K562 (cell line): ENCODE data around the gene DAAM1. TPM values are rescaled to one million over a fixed set of nuclear protein-coding genes. Genes with fewer than 3 reads are reported as not detected.

Experiments
- ATAC-seq: fragments of 200-7000 bp; cut with Tn5 transposase; 3 replicates; pipeline ENCODE4 v1.9.1; 2020; ENCODE audit warnings: moderate library complexity
- BruUV-seq: library from RNA; stranded (reverse); fragments of 400-500 nt; replicated peaks from 2 replicates; lab custom pipeline; 2021; lab: Mats Ljungman, UMichigan
- CTCF ChIA-PET: fragments of 300-600 bp; formaldehyde crosslinking; extraction: SDS; loops from one replicate; lab custom pipeline; 2021; ENCODE audit warnings: low intra/inter-chr PET ratio; lab: Yijun Ruan, JAX
- POLR2A ChIA-PET: fragments of 300-600, 350-650 bp; sonication (Branson Sonifier 250); formaldehyde crosslinking; extraction: SDS; loops from one replicate; lab custom pipeline; 2021; ENCODE audit warnings: antibody characterized with exemption, inconsistent platforms; lab: Yijun Ruan, JAX
- DNase-seq, 4 experiments: peaks; one replicate each; pipeline versions ENCODE4 v3.0.0 to v3.0.0-alpha.2; 2011 to 2018; ENCODE audit warnings: low spot score in 3 of 4, mixed read lengths in 3 of 4; ENCODE audit errors: extremely low read depth in 1 of 4
- FAIRE-seq: peaks from 2 replicates; lab custom pipeline; 2011; peaks lifted over from hg19 to GRCh38; lab: Jason Lieb, UNC
- H2AFZ ChIP-seq: 2 replicates; pipeline ENCODE4 v1.6.0; 2011; ENCODE audit warnings: low read depth, low read length, control low read depth, inconsistent platforms
- H3K27ac ChIP-seq: fragments of 200-600 bp; 3 replicates; pipeline ENCODE4 v1.8.0; 2011; ENCODE audit warnings: low read depth, mild to moderate bottlenecking, control low read depth, inconsistent platforms, low read length, moderate library complexity, mixed read lengths; ENCODE audit errors: extremely low read depth
- H3K27me3 ChIP-seq, 2 experiments: fragments of 300-600 bp in 1 of 2; 2 replicates in 1 of 2; 3 replicates in 1 of 2; pipeline versions ENCODE4 v1.6.0 to v1.8.0; 2011; ENCODE audit warnings: inconsistent platforms in 2 of 2, low read length in 2 of 2, mild to moderate bottlenecking in 1 of 2, mixed read lengths in 1 of 2, moderate library complexity in 1 of 2; ENCODE audit not compliant: control insufficient read depth in 2 of 2, insufficient read depth in 2 of 2
- H3K36me3 ChIP-seq: fragments of 300-600 bp; 3 replicates; pipeline ENCODE4 v1.8.0; 2011; ENCODE audit warnings: mild to moderate bottlenecking, low read length, inconsistent platforms; ENCODE audit not compliant: control insufficient read depth, insufficient read depth
- H3K4me1 ChIP-seq, 2 experiments: fragments of 200-600 bp in 1 of 2; replicated peaks in 1 of 2; 2 replicates in 1 of 2; 3 replicates in 1 of 2; pipeline versions ENCODE4 v1.5.1 to v1.8.0; 2011; ENCODE audit warnings: inconsistent platforms in 2 of 2, low read length in 2 of 2, mild to moderate bottlenecking in 1 of 2, mixed read lengths in 1 of 2, moderate library complexity in 1 of 2; ENCODE audit not compliant: control insufficient read depth in 2 of 2, insufficient read depth in 2 of 2
- H3K4me2 ChIP-seq: 2 replicates; pipeline ENCODE4 v1.6.1; 2011; ENCODE audit warnings: low read length, control low read depth, inconsistent platforms, mixed read lengths; ENCODE audit not compliant: insufficient read depth
- H3K4me3 ChIP-seq: fragments of 200-600 bp; sonication (generic), shearing (Covaris generic); 2 replicates; pipeline ENCODE4 v1.5.1; 2016; ENCODE audit warnings: control low read depth, inconsistent platforms
- H3K79me2 ChIP-seq: fragments of 200-600 bp; 3 replicates; pipeline ENCODE4 v1.8.0; 2011; ENCODE audit warnings: low read length, inconsistent platforms; ENCODE audit not compliant: control insufficient read depth, insufficient read depth
- H3K9ac ChIP-seq, 2 experiments: 2 replicates each; pipeline versions ENCODE4 v1.6.0 to v1.6.1; 2011; ENCODE audit warnings: low read depth in 2 of 2, low read length in 2 of 2, control low read depth in 1 of 2, inconsistent platforms in 1 of 2, mild to moderate bottlenecking in 1 of 2, mixed read lengths in 1 of 2; ENCODE audit not compliant: insufficient read depth in 1 of 2
- H3K9me1 ChIP-seq: one replicate; pipeline ENCODE4 v1.6.0; 2011; ENCODE audit warnings: inconsistent platforms, mild to moderate bottlenecking, low read length, moderate library complexity; ENCODE audit not compliant: control insufficient read depth, insufficient read depth
- H3K9me3 ChIP-seq: replicated peaks from 2 replicates; pipeline ENCODE4 v1.5.1; 2011; ENCODE audit warnings: low read depth, low read length, inconsistent platforms; ENCODE audit not compliant: control insufficient read depth, insufficient read depth
- H4K20me1 ChIP-seq: replicated peaks from 2 replicates; pipeline ENCODE4 v1.6.1; 2011; ENCODE audit warnings: low read length, inconsistent platforms, mixed read lengths; ENCODE audit not compliant: control insufficient read depth, insufficient read depth
- ELK1 ChIP-seq: sonication (generic); formaldehyde crosslinking; IDR thresholded peaks from 2 replicates; pipeline ENCODE4 v1.8.1; 2022; ENCODE audit warnings: missing genetic modification reagents
- FOXK2 ChIP-seq, 2 experiments: fragments of 450-650 bp; IDR thresholded peaks in 1 of 2; conservative IDR thresholded peaks in 1 of 2; 2 replicates each; pipeline ENCODE4 v1.6.1; 2016; ENCODE audit warnings: low read depth in 2 of 2, mild to moderate bottlenecking in 1 of 2
- ZBTB49 ChIP-seq: sonication (generic); formaldehyde crosslinking; IDR thresholded peaks from 2 replicates; pipeline ENCODE4 v1.8.0; 2022; ENCODE audit warnings: missing genetic modification reagents, mild to moderate bottlenecking, borderline replicate concordance
- WGBS: fragments of 100-300 bp; shearing (Covaris generic); methylation state at CpG from one replicate; pipeline ENCODE4 v1.1.6; 2016; ENCODE audit warnings: low coverage, mixed read lengths; ENCODE audit not compliant: insufficient coverage; ENCODE audit errors: missing lambda C conversion rate; 5-methylcytosine and 5-hydroxymethylcytosine counted together
- in situ Hi-C: fragments of 300-500 bp; cut with MboI; formaldehyde crosslinking; loops from 4 replicates; pipeline ENCODE4 v1.15.0; 2018; ENCODE audit warnings: inconsistent platforms, mixed read lengths
- intact Hi-C: fragments of 100-400 bp; cut with micrococcal nuclease; formaldehyde crosslinking; loops from 2 replicates; pipeline ENCODE4 v1.14.2; 2022
- polyA plus RNA-seq, 8 experiments: library from polyadenylated mRNA; depleted of rRNA in 4 of 8; stranded (reverse) in 5 of 8; unstranded in 3 of 8; fragments of >200 nt; fragmentation: Nextera tagmentation in 2 of 8; fragmentation: Illumina TruSeq in 1 of 8; extraction: Ambion mirVana in 2 of 8; extraction: Trizol in 1 of 8; gene quantifications; 2 replicates each; pipeline versions ENCODE4 v1.2.1 to v1.2.3, GENCODE V29; 2011 to 2014; ENCODE audit warnings: inconsistent platforms in 1 of 8, missing spikeins in 1 of 8
- total RNA-seq, 7 experiments: library from RNA; depleted of rRNA in 6 of 7; stranded (reverse); fragments of >200 nt in 6 of 7; fragmentation: Illumina TruSeq in 2 of 7; extraction: Trizol in 2 of 7; gene quantifications; 2 replicates each; pipeline versions ENCODE4 v1.2.1 to v1.2.3, GENCODE V29; 2011 to 2021; ENCODE audit warnings: low replicate concordance in 1 of 7

DAAM1 gene
- total and polyA plus RNA-seq, 9 of the 15 experiments (the other 6 are each of a cell fraction or from before 2014, with no cell fraction given) = 3.6 to 11.6 (median 6.7) TPM

- ATAC-seq = no peak
- Histone ChIP-seq H3K36me3 (no peaks in the 10 kb centered on the region), H3K4me3 (no peak overlapping the region), H3K9ac (no peak overlapping the region), H3K4me2 (no peak overlapping the region), H3K27ac (no peak overlapping the region), H4K20me1 (no peaks in the 10 kb centered on the region), H3K9me3 (no peaks in the 10 kb centered on the region), H3K79me2 (no peaks in the 10 kb centered on the region), H3K9me1 (no peaks in the 10 kb centered on the region), H2AFZ (no peak overlapping the region), H3K27me3 (no peaks in the 10 kb centered on the region), H3K4me1 (no peaks in the 10 kb centered on the region)
- intact Hi-C loops = no loop called here
- in situ Hi-C loops = no loop called here
- no peak for FAIRE-seq
- POLR2A ChIA-PET = interaction anchor here (1.3 kb wide), 1 partner anchor 17 kb away, joined by 4 read pairs; no protein-coding TSS in a partner anchor
- WGBS = 83% methylated on average over 3 of the region's 3 CpGs
- TF ChIP-seq ELK1 (CRISPR knock-in tag) = no peak
- no peak for TF ChIP-seq ZBTB49 (CRISPR knock-in tag)
- TF ChIP-seq FOXK2 (conservative IDR thresholded peaks at IDR 0.05 in 1 of 2, IDR thresholded peaks at IDR 0.05 in 1 of 2; ENCODE audit: low read depth in 2 of 2) = no peak
- no TSS peak for BruUV-seq
- CTCF ChIA-PET = no interaction called here
- no peak for DNase-seq
These were observed 26.3 kb downstream of the DAAM1 start for GRCh38 chr14:59214702-59215302.
